MCF 10A (cell line): ENCODE results near the gene MEGF10. TPM values are rescaled to one million over a fixed set of nuclear protein-coding genes. Genes with fewer than 3 reads are reported as not detected.

Experiments used
- BruUV-seq: library from RNA; stranded (reverse); fragments of 400-500 nt; replicated peaks from 2 replicates; lab custom pipeline; 2021; lab: Mats Ljungman, UMichigan
- CTCF ChIA-PET: fragments of 300-600 bp; sonication (Branson Sonifier 250); formaldehyde crosslinking; extraction: SDS; loops from one replicate; lab custom pipeline; 2021; ENCODE audit warnings: antibody characterized with exemption, inconsistent platforms; lab: Yijun Ruan, JAX
- POLR2A ChIA-PET: fragments of 300-600, 350-650 bp; sonication (Branson Sonifier 250); formaldehyde crosslinking; extraction: SDS; loops from one replicate; lab custom pipeline; 2020; ENCODE audit warnings: antibody characterized with exemption, inconsistent platforms; lab: Yijun Ruan, JAX
- DNase-seq: peaks from one replicate; pipeline ENCODE4 v3.0.0-alpha.2; 2018; ENCODE audit not compliant: unreplicated experiment
- H3K27ac Mint-ChIP-seq: one replicate; pipeline ENCODE4 v1.8.0; 2022; ENCODE audit warnings: mild to moderate bottlenecking, low read depth, mixed read lengths; ENCODE audit not compliant: unreplicated experiment
- H3K27me3 Mint-ChIP-seq: one replicate; pipeline ENCODE4 v1.8.0; 2022; ENCODE audit warnings: mixed read lengths; ENCODE audit not compliant: insufficient read depth, unreplicated experiment
- H3K36me3 Mint-ChIP-seq: one replicate; pipeline ENCODE4 v1.8.0; 2022; ENCODE audit warnings: mild to moderate bottlenecking, moderate library complexity, mixed read lengths; ENCODE audit not compliant: insufficient read depth, unreplicated experiment
- H3K4me1 Mint-ChIP-seq: one replicate; pipeline ENCODE4 v1.8.0; 2022; ENCODE audit warnings: mixed read lengths; ENCODE audit not compliant: insufficient read depth, unreplicated experiment
- H3K4me3 Mint-ChIP-seq: one replicate; pipeline ENCODE4 v1.8.0; 2022; ENCODE audit warnings: mild to moderate bottlenecking, moderate library complexity, mixed read lengths; ENCODE audit not compliant: unreplicated experiment
- H3K9me3 Mint-ChIP-seq: one replicate; pipeline ENCODE4 v1.8.0; 2022; ENCODE audit warnings: mixed read lengths; ENCODE audit not compliant: unreplicated experiment
- intact Hi-C: fragments of 100-400 bp; cut with micrococcal nuclease; formaldehyde crosslinking; loops from 2 replicates; pipeline ENCODE4 v1.14.1; 2022
- total RNA-seq: library from RNA; stranded (reverse); gene quantifications from 2 replicates; pipeline ENCODE4 v1.2.3, GENCODE V29; 2022
- TF ChIP-seq, protein P1 (sequence below): fragments of 200-600 bp; IDR thresholded peaks from one replicate; pipeline ENCODE4 v1.8.0; 2022; ENCODE audit warnings: antibody characterized with exemption, mild to moderate bottlenecking; ENCODE audit not compliant: unreplicated experiment

The MEGF10 gene
- total RNA-seq, 1 experiment from 2014 or later = not detected

GRCh38 chr5:127420758-127421157 is 130.2 kb downstream of the MEGF10 start:
- no peak overlapping the region for H3K4me3 Mint-ChIP-seq
- no peaks in the 10 kb centered on the region for H3K36me3 Mint-ChIP-seq
- POLR2A ChIA-PET = no interaction called here
- H3K9me3 Mint-ChIP-seq = no peaks in the 10 kb centered on the region
- DNase-seq = no peak
- intact Hi-C loops = no loop called here
- TF ChIP-seq, protein P1, sequence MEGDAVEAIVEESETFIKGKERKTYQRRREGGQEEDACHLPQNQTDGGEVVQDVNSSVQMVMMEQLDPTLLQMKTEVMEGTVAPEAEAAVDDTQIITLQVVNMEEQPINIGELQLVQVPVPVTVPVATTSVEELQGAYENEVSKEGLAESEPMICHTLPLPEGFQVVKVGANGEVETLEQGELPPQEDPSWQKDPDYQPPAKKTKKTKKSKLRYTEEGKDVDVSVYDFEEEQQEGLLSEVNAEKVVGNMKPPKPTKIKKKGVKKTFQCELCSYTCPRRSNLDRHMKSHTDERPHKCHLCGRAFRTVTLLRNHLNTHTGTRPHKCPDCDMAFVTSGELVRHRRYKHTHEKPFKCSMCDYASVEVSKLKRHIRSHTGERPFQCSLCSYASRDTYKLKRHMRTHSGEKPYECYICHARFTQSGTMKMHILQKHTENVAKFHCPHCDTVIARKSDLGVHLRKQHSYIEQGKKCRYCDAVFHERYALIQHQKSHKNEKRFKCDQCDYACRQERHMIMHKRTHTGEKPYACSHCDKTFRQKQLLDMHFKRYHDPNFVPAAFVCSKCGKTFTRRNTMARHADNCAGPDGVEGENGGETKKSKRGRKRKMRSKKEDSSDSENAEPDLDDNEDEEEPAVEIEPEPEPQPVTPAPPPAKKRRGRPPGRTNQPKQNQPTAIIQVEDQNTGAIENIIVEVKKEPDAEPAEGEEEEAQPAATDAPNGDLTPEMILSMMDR = no peak
- H3K27me3 Mint-ChIP-seq = no peaks in the 10 kb centered on the region
- no TSS peak for BruUV-seq
- no peaks in the 10 kb centered on the region for H3K4me1 Mint-ChIP-seq
- no peak overlapping the region for H3K27ac Mint-ChIP-seq
- CTCF ChIA-PET = interaction anchor here (1.7 kb wide), 1 partner anchor 22 kb away, joined by 4 read pairs; no protein-coding TSS in a partner anchor

GRCh38 chr5:127421471-127421870 is 130.9 kb downstream of the MEGF10 start:
- Mint-ChIP-seq H3K36me3 (no peaks in the 10 kb centered on the region), H3K9me3 (no peaks in the 10 kb centered on the region), H3K4me1 (no peaks in the 10 kb centered on the region), H3K4me3 (no peak overlapping the region), H3K27ac (no peak overlapping the region), H3K27me3 (no peaks in the 10 kb centered on the region)
- DNase-seq = no peak
- POLR2A ChIA-PET = no interaction called here
- TF ChIP-seq, protein P1 = no peak
- intact Hi-C loops = no loop called here
- CTCF ChIA-PET = interaction anchor here (1.7 kb wide), 1 partner anchor 21 kb away, joined by 4 read pairs; no protein-coding TSS in a partner anchor
- BruUV-seq = no TSS peak

DNA sequence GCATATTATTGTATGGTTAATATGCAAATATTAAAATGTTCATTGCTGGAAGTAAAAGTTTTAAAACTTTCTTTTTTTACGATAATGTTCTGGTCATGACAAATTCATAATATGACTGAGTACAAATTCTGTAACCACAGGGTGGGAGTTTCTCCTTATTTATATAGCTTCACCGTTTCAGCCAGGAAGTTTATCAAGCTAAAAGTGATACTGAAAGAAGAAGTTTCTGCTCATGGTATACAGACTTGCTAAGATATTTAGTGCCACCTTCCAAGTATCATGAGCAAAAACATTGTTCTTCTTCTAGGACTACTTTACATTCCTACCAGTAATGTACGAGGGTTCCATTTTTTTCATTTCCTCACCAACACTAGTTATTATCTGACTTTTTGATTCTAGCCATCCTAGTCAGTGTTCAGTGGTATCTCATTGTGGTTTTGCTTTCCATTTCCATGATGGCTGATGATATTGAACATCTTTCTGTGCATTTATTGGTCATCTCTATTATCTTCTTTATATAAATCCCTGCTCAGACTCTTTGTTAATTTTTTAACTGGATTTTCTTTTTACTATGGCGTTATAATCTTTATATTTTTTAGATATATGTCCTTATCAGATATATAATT is 132.7 kb downstream of the MEGF10 start:
- Mint-ChIP-seq H3K36me3 (no peaks in the 10 kb centered on the region), H3K27ac (no peak overlapping the region), H3K27me3 (no peaks in the 10 kb centered on the region), H3K4me3 (no peak overlapping the region), H3K4me1 (no peaks in the 10 kb centered on the region), H3K9me3 (no peaks in the 10 kb centered on the region)
- TF ChIP-seq, protein P1 = no peak
- ChIA-PET CTCF (interaction anchor here (0.5 to 1.2 kb wide), 3 partner anchors 107 to 192 kb away, joined by 3 to 4 read pairs (median 3); no protein-coding TSS in a partner anchor), POLR2A (interaction anchor here (0.5 to 0.7 kb wide), 3 partner anchors 10 to 1054 kb away, joined by 3 to 4 read pairs (median 3); no protein-coding TSS in a partner anchor)
- BruUV-seq = no TSS peak
- intact Hi-C loops = no loop called here
- DNase-seq = no peak

DNA sequence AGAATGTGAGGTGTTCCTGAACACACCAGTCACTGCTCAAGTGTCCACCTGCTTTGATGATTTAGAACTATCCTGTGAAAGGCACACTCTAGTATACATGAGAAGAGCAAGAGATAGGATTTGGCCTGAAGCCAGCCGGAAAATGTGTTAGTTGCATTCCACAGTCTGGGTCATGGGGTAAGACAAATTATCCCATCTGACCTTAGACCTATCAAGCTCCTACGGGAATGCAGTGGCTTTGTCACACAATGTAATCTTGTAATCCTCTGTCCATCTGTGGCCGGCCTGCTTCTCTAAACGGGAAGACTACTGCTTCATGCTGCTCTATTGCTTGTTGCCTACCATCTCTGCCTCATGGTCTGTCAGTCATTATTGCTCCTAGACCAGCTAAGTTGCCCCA is 134.4 kb downstream of the MEGF10 start:
- H3K36me3 Mint-ChIP-seq = no peaks in the 10 kb centered on the region
- intact Hi-C loops = no loop called here
- ChIA-PET POLR2A (no interaction called here), CTCF (no interaction called here)
- TF ChIP-seq, protein P1 = no peak
- no peaks in the 10 kb centered on the region for H3K4me1 Mint-ChIP-seq
- H3K9me3 Mint-ChIP-seq = no peaks in the 10 kb centered on the region
- no peaks in the 10 kb centered on the region for H3K27me3 Mint-ChIP-seq
- DNase-seq = no peak
- H3K27ac Mint-ChIP-seq = no peak overlapping the region
- no TSS peak for BruUV-seq
- no peak overlapping the region for H3K4me3 Mint-ChIP-seq
